ENCODE measurements around the gene SLC18A2. TPM values are rescaled to one million over a fixed set of nuclear protein-coding genes. Genes with fewer than 3 reads are reported as not detected.

Gene SLC18A2
- total and polyA plus RNA-seq, 10 of the 15 experiments (the other 5 are each of a cell fraction or from before 2014, with no cell fraction given), result 0.06 to 1.1 (median 0.25) TPM; not detected in 5

- TF ChIP-seq BCLAF1 (IDR thresholded peaks at IDR 0.05) (no peak), FOXK2 (IDR thresholded peaks at IDR 0.05) (no peak), STAT1 (conservative IDR thresholded peaks at IDR 0.05) (no peak), KAT2A (conservative IDR thresholded peaks at IDR 0.05; ENCODE audit: control insufficient read depth, low read depth, low read length) (no peak)
- TF ChIP-seq, protein P1, sequence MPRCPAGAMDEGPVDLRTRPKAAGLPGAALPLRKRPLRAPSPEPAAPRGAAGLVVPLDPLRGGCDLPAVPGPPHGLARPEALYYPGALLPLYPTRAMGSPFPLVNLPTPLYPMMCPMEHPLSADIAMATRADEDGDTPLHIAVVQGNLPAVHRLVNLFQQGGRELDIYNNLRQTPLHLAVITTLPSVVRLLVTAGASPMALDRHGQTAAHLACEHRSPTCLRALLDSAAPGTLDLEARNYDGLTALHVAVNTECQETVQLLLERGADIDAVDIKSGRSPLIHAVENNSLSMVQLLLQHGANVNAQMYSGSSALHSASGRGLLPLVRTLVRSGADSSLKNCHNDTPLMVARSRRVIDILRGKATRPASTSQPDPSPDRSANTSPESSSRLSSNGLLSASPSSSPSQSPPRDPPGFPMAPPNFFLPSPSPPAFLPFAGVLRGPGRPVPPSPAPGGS (IDR thresholded peaks at IDR 0.05; ENCODE audit: borderline replicate concordance, insufficient read depth, low read depth, low read length, poor library complexity, severe bottlenecking), result no peak
- TF ChIP-seq, protein P2, sequence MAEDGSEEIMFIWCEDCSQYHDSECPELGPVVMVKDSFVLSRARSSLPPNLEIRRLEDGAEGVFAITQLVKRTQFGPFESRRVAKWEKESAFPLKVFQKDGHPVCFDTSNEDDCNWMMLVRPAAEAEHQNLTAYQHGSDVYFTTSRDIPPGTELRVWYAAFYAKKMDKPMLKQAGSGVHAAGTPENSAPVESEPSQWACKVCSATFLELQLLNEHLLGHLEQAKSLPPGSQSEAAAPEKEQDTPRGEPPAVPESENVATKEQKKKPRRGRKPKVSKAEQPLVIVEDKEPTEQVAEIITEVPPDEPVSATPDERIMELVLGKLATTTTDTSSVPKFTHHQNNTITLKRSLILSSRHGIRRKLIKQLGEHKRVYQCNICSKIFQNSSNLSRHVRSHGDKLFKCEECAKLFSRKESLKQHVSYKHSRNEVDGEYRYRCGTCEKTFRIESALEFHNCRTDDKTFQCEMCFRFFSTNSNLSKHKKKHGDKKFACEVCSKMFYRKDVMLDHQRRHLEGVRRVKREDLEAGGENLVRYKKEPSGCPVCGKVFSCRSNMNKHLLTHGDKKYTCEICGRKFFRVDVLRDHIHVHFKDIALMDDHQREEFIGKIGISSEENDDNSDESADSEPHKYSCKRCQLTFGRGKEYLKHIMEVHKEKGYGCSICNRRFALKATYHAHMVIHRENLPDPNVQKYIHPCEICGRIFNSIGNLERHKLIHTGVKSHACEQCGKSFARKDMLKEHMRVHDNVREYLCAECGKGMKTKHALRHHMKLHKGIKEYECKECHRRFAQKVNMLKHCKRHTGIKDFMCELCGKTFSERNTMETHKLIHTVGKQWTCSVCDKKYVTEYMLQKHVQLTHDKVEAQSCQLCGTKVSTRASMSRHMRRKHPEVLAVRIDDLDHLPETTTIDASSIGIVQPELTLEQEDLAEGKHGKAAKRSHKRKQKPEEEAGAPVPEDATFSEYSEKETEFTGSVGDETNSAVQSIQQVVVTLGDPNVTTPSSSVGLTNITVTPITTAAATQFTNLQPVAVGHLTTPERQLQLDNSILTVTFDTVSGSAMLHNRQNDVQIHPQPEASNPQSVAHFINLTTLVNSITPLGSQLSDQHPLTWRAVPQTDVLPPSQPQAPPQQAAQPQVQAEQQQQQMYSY (CRISPR knock-in tag; IDR thresholded peaks at IDR 0.05), result no peak
These were observed 1.5 kb downstream of the SLC18A2 start (continued) for GRCh38 chr10:117242463-117242832.

All from GM12878 (cell line).